ENCODE results near the gene LRP6. TPM values are rescaled to one million over a fixed set of nuclear protein-coding genes. Genes with fewer than 3 reads are reported as not detected.

LRP6 gene
- total and polyA plus RNA-seq, 2 of the 13 experiments (the other 11 are each of a cell fraction or from before 2014, with no cell fraction given), result 33.8 to 42.0 TPM

DNA sequence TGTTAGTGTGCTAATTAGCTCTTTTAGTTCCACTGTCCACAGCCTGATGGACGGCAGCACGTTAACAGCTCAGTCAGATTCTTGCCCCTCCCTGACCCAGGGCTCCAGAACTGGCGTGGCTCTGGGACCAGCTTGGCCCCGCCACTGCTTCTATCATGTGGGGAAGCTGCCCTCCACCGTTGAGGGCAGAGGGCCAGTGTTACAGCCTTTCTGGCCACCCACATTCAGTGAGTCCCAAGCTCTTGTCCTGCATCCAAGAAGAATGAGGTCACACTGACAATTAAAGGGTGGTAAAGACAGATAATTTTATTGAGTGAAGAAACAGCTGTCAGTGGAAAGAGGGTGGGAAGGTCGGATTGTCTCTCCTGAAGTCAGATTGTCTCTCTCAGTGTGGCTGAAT, 159.2 kb downstream of the LRP6 start:
- Histone ChIP-seq H3K27ac (ENCODE audit: extremely low read length, insufficient read depth, low read length) (no peak overlapping the region), H3K4me3 (replicated peaks in 1 of 3; ENCODE audit: insufficient read depth in 1 of 3, low read depth in 2 of 3, low read length in 3 of 3) (no peak overlapping the region), H3K36me3 (replicated peaks in 1 of 2; ENCODE audit: control insufficient read depth in 1 of 2, insufficient read depth in 2 of 2, low read length in 2 of 2) (no peaks in the 10 kb centered on the region), H2AFZ (ENCODE audit: low read length) (no peak overlapping the region), H3K27me3 (ENCODE audit: control insufficient read depth in 1 of 2, insufficient read depth in 2 of 2, low read length in 2 of 2) (no peaks in the 10 kb centered on the region), H3K9ac (ENCODE audit: insufficient read depth, low read depth, low read length) (no peak overlapping the region), H3K4me2 (ENCODE audit: low read depth, low read length) (no peak overlapping the region), H3K79me2 (ENCODE audit: insufficient read depth, low read length) (no peaks in the 10 kb centered on the region), H3K9me3 (ENCODE audit: low read length) (no peaks in the 10 kb centered on the region; the same call in 1 of the 2 replicates), H3K4me1 (ENCODE audit: insufficient read depth, low read length) (no peaks in the 10 kb centered on the region), H4K20me1 (ENCODE audit: insufficient read depth, low read length) (no peaks in the 10 kb centered on the region)
- no peak for TF ChIP-seq ZNF550 (CRISPR knock-in tag; IDR thresholded peaks at IDR 0.05; ENCODE audit: borderline replicate concordance)
- intact Hi-C loops (cut with micrococcal nuclease; ENCODE audit: unreplicated experiment), result no loop called here
- no TSS peak for BruUV-seq (replicated peaks)
- ATAC-seq (peak; percentile 36; the same call in 2 of the 3 replicates), FAIRE-seq (no peak), DNase-seq (ENCODE audit: low spot score) (no peak)
- ChIA-PET POLR2A (no interaction called here), CTCF (ENCODE audit: low intra/inter-chr PET ratio, low total read pairs) (no interaction called here)
- WGBS (ENCODE audit: low lambda C conversion rate), result 71% methylated on average over 3 of the region's 6 CpGs
- in situ Hi-C loops (cut with HindIII; ENCODE audit: extremely low pct_ligation_motif_present, low pct_unique_long_range_greater_than_20kb), result no loop called here

DNA sequence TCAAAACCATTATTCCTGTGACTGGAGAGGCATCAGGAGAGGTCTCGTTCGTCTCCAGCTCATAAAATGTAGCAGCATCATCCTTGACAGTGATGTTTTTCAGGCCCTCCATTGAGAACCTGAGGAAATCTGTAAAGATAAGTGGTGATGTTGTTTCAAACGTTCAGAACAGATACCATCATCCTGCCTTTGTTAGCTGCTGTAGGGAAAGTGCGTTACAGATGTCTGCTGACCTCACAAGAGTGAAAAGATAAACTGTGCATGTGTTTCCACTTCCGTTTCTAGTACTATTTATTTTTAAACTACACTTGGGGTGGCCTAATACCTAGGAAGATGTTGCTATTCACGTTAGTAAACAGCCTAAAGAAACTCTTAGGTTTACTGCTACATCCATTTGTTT, 167.7 kb downstream of the LRP6 start:
- no peaks in the 10 kb centered on the region for H3K27me3 ChIP-seq (ENCODE audit: control insufficient read depth in 1 of 2, insufficient read depth in 2 of 2, low read length in 2 of 2)
- H3K9ac ChIP-seq (ENCODE audit: insufficient read depth, low read depth, low read length), result no peak overlapping the region
- no peaks in the 10 kb centered on the region for H3K79me2 ChIP-seq (ENCODE audit: insufficient read depth, low read length)
- in situ Hi-C loops (cut with HindIII; ENCODE audit: extremely low pct_ligation_motif_present, low pct_unique_long_range_greater_than_20kb) (loop anchor here (25.0 kb wide), 1 partner anchor 613 kb away; the partner anchor contains the start of gene CDKN1B), intact Hi-C loops (cut with micrococcal nuclease; ENCODE audit: unreplicated experiment) (loop anchor here (10.0 kb wide), 1 partner anchor 66 kb away; no protein-coding TSS in a partner anchor)
- no peak overlapping the region for H3K27ac ChIP-seq (ENCODE audit: extremely low read length, insufficient read depth, low read length)
- no peaks in the 10 kb centered on the region for H3K36me3 ChIP-seq (replicated peaks in 1 of 2; ENCODE audit: control insufficient read depth in 1 of 2, insufficient read depth in 2 of 2, low read length in 2 of 2)
- H3K4me2 ChIP-seq (ENCODE audit: low read depth, low read length), result no peak overlapping the region
- DNase-seq (ENCODE audit: low spot score) (no peak), ATAC-seq (no peak), FAIRE-seq (no peak)
- no peaks in the 10 kb centered on the region for H4K20me1 ChIP-seq (ENCODE audit: insufficient read depth, low read length)
- H3K9me3 ChIP-seq (ENCODE audit: low read length), result no peaks in the 10 kb centered on the region
- no peak overlapping the region for H2AFZ ChIP-seq (ENCODE audit: low read length)
- ChIA-PET POLR2A (no interaction called here), CTCF (ENCODE audit: low intra/inter-chr PET ratio, low total read pairs) (no interaction called here)
- TF ChIP-seq, protein P1, sequence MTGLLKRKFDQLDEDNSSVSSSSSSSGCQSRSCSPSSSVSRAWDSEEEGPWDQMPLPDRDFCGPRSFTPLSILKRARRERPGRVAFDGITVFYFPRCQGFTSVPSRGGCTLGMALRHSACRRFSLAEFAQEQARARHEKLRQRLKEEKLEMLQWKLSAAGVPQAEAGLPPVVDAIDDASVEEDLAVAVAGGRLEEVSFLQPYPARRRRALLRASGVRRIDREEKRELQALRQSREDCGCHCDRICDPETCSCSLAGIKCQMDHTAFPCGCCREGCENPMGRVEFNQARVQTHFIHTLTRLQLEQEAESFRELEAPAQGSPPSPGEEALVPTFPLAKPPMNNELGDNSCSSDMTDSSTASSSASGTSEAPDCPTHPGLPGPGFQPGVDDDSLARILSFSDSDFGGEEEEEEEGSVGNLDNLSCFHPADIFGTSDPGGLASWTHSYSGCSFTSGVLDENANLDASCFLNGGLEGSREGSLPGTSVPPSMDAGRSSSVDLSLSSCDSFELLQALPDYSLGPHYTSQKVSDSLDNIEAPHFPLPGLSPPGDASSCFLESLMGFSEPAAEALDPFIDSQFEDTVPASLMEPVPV (CRISPR knock-in tag; IDR thresholded peaks at IDR 0.05), result no peak
- no peak for TF ChIP-seq SATB2 (CRISPR knock-in tag; IDR thresholded peaks at IDR 0.05)
- TF ChIP-seq, protein P2, sequence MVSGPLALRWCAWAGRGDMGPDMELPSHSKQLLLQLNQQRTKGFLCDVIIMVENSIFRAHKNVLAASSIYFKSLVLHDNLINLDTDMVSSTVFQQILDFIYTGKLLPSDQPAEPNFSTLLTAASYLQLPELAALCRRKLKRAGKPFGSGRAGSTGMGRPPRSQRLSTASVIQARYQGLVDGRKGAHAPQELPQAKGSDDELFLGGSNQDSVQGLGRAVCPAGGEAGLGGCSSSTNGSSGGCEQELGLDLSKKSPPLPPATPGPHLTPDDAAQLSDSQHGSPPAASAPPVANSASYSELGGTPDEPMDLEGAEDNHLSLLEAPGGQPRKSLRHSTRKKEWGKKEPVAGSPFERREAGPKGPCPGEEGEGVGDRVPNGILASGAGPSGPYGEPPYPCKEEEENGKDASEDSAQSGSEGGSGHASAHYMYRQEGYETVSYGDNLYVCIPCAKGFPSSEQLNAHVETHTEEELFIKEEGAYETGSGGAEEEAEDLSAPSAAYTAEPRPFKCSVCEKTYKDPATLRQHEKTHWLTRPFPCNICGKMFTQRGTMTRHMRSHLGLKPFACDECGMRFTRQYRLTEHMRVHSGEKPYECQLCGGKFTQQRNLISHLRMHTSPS (CRISPR knock-in tag; IDR thresholded peaks at IDR 0.05; ENCODE audit: low read depth), result no peak
- no peak for TF ChIP-seq RBM39 (IDR thresholded peaks at IDR 0.05; ENCODE audit: low read depth, low read length, poor library complexity, severe bottlenecking)
- TF ChIP-seq POGZ (CRISPR knock-in tag; IDR thresholded peaks at IDR 0.05), result no peak
- no peak for TF ChIP-seq HOXA5 (CRISPR knock-in tag; IDR thresholded peaks at IDR 0.05)
- TF ChIP-seq ZBTB7A (CRISPR knock-in tag; IDR thresholded peaks at IDR 0.05), result no peak
- no peak for TF ChIP-seq SCMH1 (CRISPR knock-in tag; IDR thresholded peaks at IDR 0.05; ENCODE audit: borderline replicate concordance)
- no peak for TF ChIP-seq ZNF230 (CRISPR knock-in tag; IDR thresholded peaks at IDR 0.05)
- H3K4me3 ChIP-seq (replicated peaks in 1 of 3; ENCODE audit: insufficient read depth in 1 of 3, low read depth in 2 of 3, low read length in 3 of 3), result no peak overlapping the region
- H3K4me1 ChIP-seq (ENCODE audit: insufficient read depth, low read length), result peaks cover 19% of the 10 kb centered on the region
- BruUV-seq (replicated peaks), result no TSS peak
- WGBS (ENCODE audit: low lambda C conversion rate), result 84% methylated on average over 6 of the region's 6 CpGs

Measured in HepG2 (cell line).